H9 (cell line): ENCODE results near the gene RGS13. TPM values are rescaled to one million over a fixed set of nuclear protein-coding genes. Genes with fewer than 3 reads are reported as not detected.
A peak's percentile ranks its signal among the peaks of the same experiment; 100 is the strongest.

Experiments used
- DNase-seq: peaks from one replicate; pipeline ENCODE4 v3.0.0-alpha.2; 2017
- H2AFZ ChIP-seq: one replicate; pipeline ENCODE4 v1.6.1; 2013; ENCODE audit warnings: mild to moderate bottlenecking, low read length, control low read depth, moderate library complexity
- H2AK5ac ChIP-seq: 2 replicates; pipeline ENCODE4 v1.6.1; 2013; ENCODE audit warnings: low read length, control low read depth, mixed read lengths; ENCODE audit not compliant: insufficient read length
- H2BK120ac ChIP-seq: one replicate; pipeline ENCODE4 v1.6.1; 2013; ENCODE audit warnings: low read depth, mild to moderate bottlenecking, low read length, control low read depth, inconsistent platforms; ENCODE audit not compliant: poor library complexity, severe bottlenecking
- H2BK12ac ChIP-seq: 2 replicates; pipeline ENCODE4 v1.6.1; 2013; ENCODE audit warnings: low read length, control low read depth, mixed read lengths, low read depth; ENCODE audit not compliant: insufficient read length
- H2BK15ac ChIP-seq: 2 replicates; pipeline ENCODE4 v1.6.1; 2013; ENCODE audit warnings: low read depth, low read length, control low read depth
- H2BK20ac ChIP-seq: one replicate; pipeline ENCODE4 v1.6.1; 2013; ENCODE audit warnings: low read depth, mild to moderate bottlenecking, low read length, control low read depth, inconsistent platforms; ENCODE audit not compliant: poor library complexity, severe bottlenecking
- H2BK5ac ChIP-seq: 2 replicates; pipeline ENCODE4 v1.6.1; 2013; ENCODE audit warnings: low read length, control low read depth, mixed read lengths; ENCODE audit not compliant: insufficient read length
- H3K14ac ChIP-seq: 2 replicates; pipeline ENCODE4 v1.6.1; 2013; ENCODE audit warnings: low read length, control low read depth; ENCODE audit not compliant: insufficient read depth
- H3K18ac ChIP-seq: 2 replicates; pipeline ENCODE4 v1.6.1; 2013; ENCODE audit warnings: low read depth, mild to moderate bottlenecking, mixed read lengths, low read length, control low read depth; ENCODE audit not compliant: insufficient read length
- H3K23ac ChIP-seq: 2 replicates; pipeline ENCODE4 v1.6.1; 2013; ENCODE audit warnings: low read length, control low read depth, mixed read lengths, low read depth; ENCODE audit not compliant: insufficient read length
- H3K23me2 ChIP-seq: 2 replicates; pipeline ENCODE4 v1.6.1; 2013; ENCODE audit warnings: low read depth, mild to moderate bottlenecking, mixed read lengths, low read length, control low read depth; ENCODE audit not compliant: insufficient read length, poor library complexity, severe bottlenecking
- H3K27ac ChIP-seq: 2 replicates; pipeline ENCODE4 v1.5.1; 2013; ENCODE audit warnings: low read length, control low read depth, mixed read lengths, low read depth; ENCODE audit not compliant: insufficient read length
- H3K27me3 ChIP-seq: 2 replicates; pipeline ENCODE4 v1.6.1; 2013; ENCODE audit warnings: low read length, control low read depth, inconsistent platforms; ENCODE audit not compliant: insufficient read depth
- H3K4ac ChIP-seq: 2 replicates; pipeline ENCODE4 v1.6.1; 2013; ENCODE audit warnings: low read depth, mild to moderate bottlenecking, control low read depth, inconsistent platforms, low read length, moderate library complexity
- H3K4me1 ChIP-seq: 2 replicates; pipeline ENCODE4 v1.6.1; 2013; ENCODE audit warnings: low read length, control low read depth, inconsistent platforms; ENCODE audit not compliant: insufficient read depth
- H3K4me2 ChIP-seq: 2 replicates; pipeline ENCODE4 v1.6.1; 2013; ENCODE audit warnings: low read length, control low read depth, mixed read lengths; ENCODE audit not compliant: insufficient read length, insufficient read depth
- H3K56ac ChIP-seq: 2 replicates; pipeline ENCODE4 v1.6.1; 2013; ENCODE audit warnings: low read depth, mild to moderate bottlenecking, mixed read lengths, low read length, control low read depth; ENCODE audit not compliant: insufficient read length
- H3K79me1 ChIP-seq: 2 replicates; pipeline ENCODE4 v1.6.1; 2013; ENCODE audit warnings: low read depth, mild to moderate bottlenecking, moderate library complexity, low read length, control low read depth, inconsistent platforms; ENCODE audit not compliant: insufficient read depth, poor library complexity, severe bottlenecking
- H3K79me2 ChIP-seq: 2 replicates; pipeline ENCODE4 v1.6.1; 2013; ENCODE audit warnings: low read length, control low read depth, inconsistent platforms; ENCODE audit not compliant: insufficient read depth
- H3K9ac ChIP-seq: 2 replicates; pipeline ENCODE4 v1.6.1; 2013; ENCODE audit warnings: low read length, control low read depth, mixed read lengths; ENCODE audit not compliant: insufficient read length; ENCODE audit errors: extremely low read depth
- H3K9me3 ChIP-seq: one replicate; pipeline ENCODE4 v1.6.1; 2013; ENCODE audit warnings: low read depth, low read length, inconsistent platforms; ENCODE audit not compliant: control insufficient read depth
- H3T11ph ChIP-seq: one replicate; pipeline ENCODE4 v1.6.1; 2013; ENCODE audit warnings: mild to moderate bottlenecking, low read length, control low read depth, inconsistent platforms
- H4K20me1 ChIP-seq: one replicate; pipeline ENCODE4 v1.6.1; 2013; ENCODE audit not compliant: control insufficient read depth, insufficient read length, insufficient read depth
- H4K5ac ChIP-seq: 2 replicates; pipeline ENCODE4 v1.6.1; 2013; ENCODE audit warnings: low read depth, mild to moderate bottlenecking, mixed read lengths, low read length, control low read depth; ENCODE audit not compliant: insufficient read length
- H4K8ac ChIP-seq: replicated peaks from 2 replicates; pipeline ENCODE4 v1.6.1; 2013; ENCODE audit warnings: low read length, control low read depth, mixed read lengths, low read depth; ENCODE audit not compliant: insufficient read length
- H4K91ac ChIP-seq: 2 replicates; pipeline ENCODE4 v1.6.1; 2013; ENCODE audit warnings: low read depth, mild to moderate bottlenecking, moderate library complexity, mixed read lengths, low read length, control low read depth; ENCODE audit not compliant: insufficient read length
- H3K27ac Mint-ChIP-seq, 3 experiments: 2 replicates in 2 of 3; 3 replicates in 1 of 3; pipeline ENCODE4 v1.8.0; 2020 to 2021; ENCODE audit warnings: mixed read lengths in 3 of 3, mild to moderate bottlenecking in 1 of 3, moderate library complexity in 1 of 3
- H3K27me3 Mint-ChIP-seq: 2 replicates; pipeline ENCODE4 v1.8.0; 2021; ENCODE audit warnings: low read depth, mild to moderate bottlenecking, moderate library complexity, mixed read lengths
- H3K36me3 Mint-ChIP-seq, 3 experiments: 2 replicates in 2 of 3; 3 replicates in 1 of 3; pipeline ENCODE4 v1.8.0; 2020 to 2021; ENCODE audit warnings: low read depth in 3 of 3, mixed read lengths in 3 of 3; ENCODE audit not compliant: insufficient read depth in 1 of 3
- H3K4me1 Mint-ChIP-seq, 2 experiments: 2 replicates each; pipeline ENCODE4 v1.8.0; 2020; ENCODE audit warnings: mixed read lengths in 2 of 2
- H3K4me3 Mint-ChIP-seq, 2 experiments: 2 replicates in 1 of 2; 3 replicates in 1 of 2; pipeline ENCODE4 v1.8.0; 2020 to 2021; ENCODE audit warnings: mild to moderate bottlenecking in 2 of 2, mixed read lengths in 2 of 2, moderate library complexity in 1 of 2
- H3K9me3 Mint-ChIP-seq, 2 experiments: 2 replicates in 1 of 2; 3 replicates in 1 of 2; pipeline ENCODE4 v1.8.0; 2020; ENCODE audit warnings: mild to moderate bottlenecking in 2 of 2, mixed read lengths in 2 of 2, moderate library complexity in 1 of 2
- CTCF ChIP-seq: fragments of 200-600 bp; sonication (generic); conservative IDR thresholded peaks from 3 replicates; pipeline ENCODE4 v1.8.0; 2021; ENCODE audit warnings: antibody characterized with exemption, mild to moderate bottlenecking
- WGBS: extraction: QIAGEN DNeasy Blood & Tissue Kit; methylation state at CpG from one replicate; pipeline ENCODE4 v1.1.7; 2013; ENCODE audit warnings: missing lambda C conversion rate, low lambda C conversion rate, mixed read lengths; ENCODE audit not compliant: insufficient read length; ENCODE audit errors: extremely low coverage; 5-methylcytosine and 5-hydroxymethylcytosine counted together
- total RNA-seq: library from RNA; stranded (reverse); gene quantifications from 2 replicates; pipeline ENCODE4 v1.2.1, GENCODE V29; 2021

Gene RGS13
- total RNA-seq, 1 experiment from 2014 or later: not detected

- no peak overlapping the region for H3K27ac ChIP-seq
- WGBS: no CpG with 5 or more reads among the region's 7 CpGs
- H3K4me1 Mint-ChIP-seq: peaks cover 9 to 12% of the 10 kb centered on the region in 2 experiments
Observed at GRCh38 chr1:192633533-192634253, 2.3 kb upstream of the RGS13 start.

More at GRCh38 chr1:192633533-192634253, 2.3 kb upstream of the RGS13 start:
- Histone ChIP-seq H2AFZ (no peak overlapping the region), H2BK15ac (no peak overlapping the region), H3K4me1 (no peaks in the 10 kb centered on the region), H2BK5ac (no peak overlapping the region), H3K79me2 (no peaks in the 10 kb centered on the region), H4K91ac (no peak overlapping the region), H2BK12ac (no peak overlapping the region), H3K9ac (no peak overlapping the region), H4K5ac (no peak overlapping the region), H3K56ac (no peak overlapping the region), H3K14ac (no peak overlapping the region), H3K9me3 (no peaks in the 10 kb centered on the region), H3K4me2 (no peak overlapping the region), H2AK5ac (no peak overlapping the region), H3T11ph (no peak overlapping the region), H3K27me3 (no peaks in the 10 kb centered on the region), H4K8ac (no peak overlapping the region), H3K18ac (no peak overlapping the region), H3K23me2 (no peaks in the 10 kb centered on the region), H3K4ac (no peak overlapping the region), H3K79me1 (no peaks in the 10 kb centered on the region), H4K20me1 (no peaks in the 10 kb centered on the region), H3K23ac (no peak overlapping the region), H2BK20ac (no peak overlapping the region), H2BK120ac (no peak overlapping the region)
- no peak for TF ChIP-seq CTCF
- DNase-seq: no peak
- Mint-ChIP-seq H3K27ac (peak overlapping the region in 2 of 3 experiments; percentile 21 to 30; a peak in 3 of 7 replicates), H3K36me3 (no peaks in the 10 kb centered on the region), H3K4me3 (no peak overlapping the region), H3K9me3 (no peaks in the 10 kb centered on the region), H3K27me3 (no peaks in the 10 kb centered on the region)
